Measurements from ENCODE around the gene NEK10. TPM values are rescaled to one million over a fixed set of nuclear protein-coding genes. Genes with fewer than 3 reads are reported as not detected.
A peak's percentile ranks its signal among the peaks of the same experiment; 100 is the strongest.

The NEK10 gene
- total and polyA plus RNA-seq, 2 of the 4 experiments (the other 2 are of a cell fraction) = 2.2 to 6.6 TPM

- Histone ChIP-seq H3K14ac (replicated peaks; ENCODE audit: low read depth, low read length) (peak overlapping the region; percentile 29; the same call in 1 of the 2 replicates), H4K91ac (ENCODE audit: insufficient read depth, low read depth, low read length) (no peak overlapping the region), H3K18ac (ENCODE audit: low read depth, low read length) (no peak overlapping the region), H3K27ac (ENCODE audit: insufficient read depth, low read length) (no peak overlapping the region), H3K79me1 (ENCODE audit: low read depth in 1 of 2, low read length in 2 of 2) (no peaks in the 10 kb centered on the region), H3K9ac (ENCODE audit: low read depth, low read length) (no peak overlapping the region), H3K4me1 (ENCODE audit: control insufficient read depth, insufficient read depth, low read length) (no peaks in the 10 kb centered on the region), H3K4ac (ENCODE audit: low read depth, low read length) (no peak overlapping the region), H4K5ac (ENCODE audit: low read depth, low read length) (no peak overlapping the region), H2BK120ac (ENCODE audit: low read depth, low read length) (no peak overlapping the region), H3K27me3 (ENCODE audit: control insufficient read depth, insufficient read depth, low read length) (no peaks in the 10 kb centered on the region), H2BK20ac (ENCODE audit: low read depth, low read length) (no peak overlapping the region), H3K23ac (ENCODE audit: low read depth, low read length) (no peak overlapping the region), H3K4me3 (ENCODE audit: insufficient read depth, low read depth, low read length) (no peak overlapping the region), H2AK9ac (replicated peaks; ENCODE audit: low read depth, low read length, poor library complexity) (no peak overlapping the region), H3K4me2 (ENCODE audit: low read depth, low read length) (no peak overlapping the region), H3K9me3 (ENCODE audit: control insufficient read depth, insufficient read depth, low read length) (no peaks in the 10 kb centered on the region), H2AFZ (replicated peaks; ENCODE audit: low read length, poor library complexity) (no peak overlapping the region), H4K8ac (ENCODE audit: low read depth in 2 of 2, low read length in 2 of 2) (no peak overlapping the region), H2BK5ac (ENCODE audit: low read depth, low read length, poor library complexity, severe bottlenecking) (no peak overlapping the region), H4K20me1 (ENCODE audit: insufficient read depth, low read length) (no peaks in the 10 kb centered on the region), H2AK5ac (ENCODE audit: low read depth, low read length) (no peak overlapping the region), H3K9me1 (ENCODE audit: insufficient read depth, low read length) (no peaks in the 10 kb centered on the region), H3K36me3 (ENCODE audit: control insufficient read depth, insufficient read depth, low read length) (peaks cover 1% of the 10 kb centered on the region; the same call in 1 of the 2 replicates), H3K56ac (ENCODE audit: extremely low read depth, insufficient read depth, low read length) (no peak overlapping the region), H2BK15ac (ENCODE audit: low read depth, low read length) (no peak overlapping the region)
- no TSS peak for BruUV-seq (replicated peaks)
- 80% methylated on average over 1 of the region's 1 CpG; no CpG with 5 or more reads in 1 of the 2 experiments for WGBS, 2 experiments (ENCODE audit: extremely low coverage in 2 of 2, insufficient read length in 1 of 2)
- TF ChIP-seq CTCF (conservative IDR thresholded peaks at IDR 0.05; ENCODE audit: low read depth, low read length) (no peak), USF2 (IDR thresholded peaks at IDR 0.05; ENCODE audit: low read depth, low read length) (no peak), BHLHE40 (IDR thresholded peaks at IDR 0.05; ENCODE audit: low read depth, low read length) (no peak), FOS (IDR thresholded peaks at IDR 0.05; ENCODE audit: low read depth, low read length) (no peak), MXI1 (IDR thresholded peaks at IDR 0.05; ENCODE audit: borderline replicate concordance, low read depth, low read length) (no peak), CHD1 (IDR thresholded peaks at IDR 0.05; ENCODE audit: low read depth, low read length) (no peak), POLR2A (IDR thresholded peaks at IDR 0.05; ENCODE audit: low read depth, low read length) (no peak), MAFK (IDR thresholded peaks at IDR 0.05; ENCODE audit: low read depth, low read length) (no peak), MAZ (IDR thresholded peaks at IDR 0.05; ENCODE audit: borderline replicate concordance, low read depth, low read length) (no peak), SMC3 (IDR thresholded peaks at IDR 0.05; ENCODE audit: low read depth, low read length) (no peak), RFX5 (IDR thresholded peaks at IDR 0.05; ENCODE audit: low read depth, low read length) (no peak)
- intact Hi-C loops (cut with micrococcal nuclease) (no loop called here), in situ Hi-C loops (cut with MboI; ENCODE audit: low sequenced_read_pairs) (no loop called here), dilution Hi-C loops (cut with HindIII; ENCODE audit: low sequenced_read_pairs, unreplicated experiment) (no loop called here)
- ATAC-seq (ENCODE audit: low read depth) (no peak), DNase-seq (no peak)
- POLR2A ChIA-PET (ENCODE audit: unreplicated experiment) = interaction anchor here (0.7 kb wide), 1 partner anchor 103 kb away, joined by 4 read pairs; no protein-coding TSS in a partner anchor
- CTCF ChIA-PET = no interaction called here
Observed at GRCh38 chr3:27342267-27342666, 26.9 kb downstream of the NEK10 start.
